SK-N-MC (cell line): ENCODE data around the gene EREG.

Experiments used
- EZH2 ChIP-seq: fragments of 200-600 bp; sonication (generic); IDR thresholded peaks from one replicate; pipeline ENCODE4 v1.6.1; 2017; ENCODE audit warnings: antibody characterized with exemption
- POLR2AphosphoS5 ChIP-seq: IDR thresholded peaks from 2 replicates; pipeline ENCODE4 v1.6.1; 2012; ENCODE audit warnings: mild to moderate bottlenecking, low read depth, low read length, borderline replicate concordance

DNA sequence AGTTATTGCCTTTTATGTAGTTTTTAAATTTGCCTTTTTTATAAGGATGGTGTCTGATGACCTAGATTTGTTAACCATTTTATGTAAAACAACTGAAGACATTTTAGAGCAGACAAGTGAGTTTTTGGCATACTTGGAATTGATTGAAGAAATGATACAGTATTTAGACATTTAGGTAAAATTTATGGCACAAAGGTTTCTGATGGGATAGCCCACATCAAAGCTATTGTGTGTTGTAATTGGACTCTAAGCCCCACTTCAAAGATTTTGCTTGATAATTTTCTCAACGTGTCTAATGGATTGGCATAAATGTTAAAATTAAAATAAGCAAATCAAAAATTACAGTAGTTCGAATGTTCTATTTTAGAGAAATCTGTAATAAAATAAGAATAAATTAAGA lies 39.1 kb upstream of the EREG start:
- no peak for TF ChIP-seq POLR2AphosphoS5
- no peak for TF ChIP-seq EZH2
